H1 (cell line): ENCODE measurements around the gene SLC25A26. TPM values are rescaled to one million over a fixed set of nuclear protein-coding genes. Genes with fewer than 3 reads are reported as not detected.

Experiments
- CTCF ChIA-PET: fragments of 300-600 bp; sonication (Branson Sonifier 250); formaldehyde crosslinking; loops from one replicate; lab custom pipeline; 2021; ENCODE audit not compliant: partially characterized antibody; lab: Charles Lee
- POLR2A ChIA-PET: fragments of 300-600 bp; sonication (Branson Sonifier 250); formaldehyde crosslinking; loops from one replicate; lab custom pipeline; 2021; ENCODE audit warnings: inconsistent platforms; ENCODE audit not compliant: partially characterized antibody; lab: Charles Lee
- DNase-seq, 2 experiments: peaks; one replicate each; pipeline versions ENCODE4 v3.0.0 to v3.0.0-alpha.2; 2010 to 2022; ENCODE audit warnings: low spot score in 2 of 2, low read depth in 1 of 2, mixed read lengths in 1 of 2
- FAIRE-seq: peaks from 2 replicates; lab custom pipeline; 2011; peaks lifted over from hg19 to GRCh38; lab: Jason Lieb, UNC
- H2AFZ ChIP-seq: 2 replicates; pipeline ENCODE4 v1.8.1; 2012; ENCODE audit warnings: low read length, inconsistent platforms
- H2AK5ac ChIP-seq: 2 replicates; pipeline ENCODE4 v1.6.1; 2013; ENCODE audit warnings: low read depth, low read length
- H2BK120ac ChIP-seq: replicated peaks from 2 replicates; pipeline ENCODE3; 2013; ENCODE audit warnings: low read depth, low read length, inconsistent platforms
- H2BK12ac ChIP-seq: 2 replicates; pipeline ENCODE4 v1.6.1; 2013; ENCODE audit warnings: low read depth, low read length
- H2BK15ac ChIP-seq: 2 replicates; pipeline ENCODE4 v1.6.1; 2013; ENCODE audit warnings: low read length
- H2BK20ac ChIP-seq: 2 replicates; pipeline ENCODE4 v1.6.1; 2013; ENCODE audit warnings: low read length
- H2BK5ac ChIP-seq: 2 replicates; pipeline ENCODE4 v1.6.1; 2013; ENCODE audit warnings: low read depth, low read length
- H3K14ac ChIP-seq: 2 replicates; pipeline ENCODE4 v1.6.1; 2013; ENCODE audit warnings: inconsistent platforms; ENCODE audit not compliant: insufficient read length
- H3K18ac ChIP-seq: 2 replicates; pipeline ENCODE4 v1.6.1; 2013; ENCODE audit warnings: low read length; ENCODE audit errors: extremely low read depth
- H3K23ac ChIP-seq: 2 replicates; pipeline ENCODE4 v1.6.1; 2013; ENCODE audit warnings: inconsistent platforms; ENCODE audit not compliant: insufficient read length
- H3K23me2 ChIP-seq: 2 replicates; pipeline ENCODE4 v1.6.1; 2013; ENCODE audit warnings: low read depth, low read length
- H3K27ac ChIP-seq: 2 replicates; pipeline ENCODE4 v1.6.1; 2011; ENCODE audit warnings: low read depth, low read length, inconsistent platforms
- H3K27me3 ChIP-seq, 4 experiments: replicated peaks in 1 of 4; 1 replicate in 1 of 4; 2 replicates in 3 of 4; pipeline versions ENCODE4 v1.6.1 to v1.8.1; 2011 to 2013; ENCODE audit warnings: low read length in 3 of 4, mild to moderate bottlenecking in 3 of 4, inconsistent platforms in 2 of 4, mixed read lengths in 2 of 4, moderate library complexity in 1 of 4; ENCODE audit not compliant: control insufficient read depth in 3 of 4, insufficient read depth in 3 of 4; ENCODE audit errors: extremely low read depth in 1 of 4
- H3K36me3 ChIP-seq, 4 experiments: 2 replicates each; pipeline versions ENCODE4 v1.6.1 to v1.8.1; 2011 to 2013; ENCODE audit warnings: mild to moderate bottlenecking in 4 of 4, low read length in 3 of 4, moderate library complexity in 2 of 4, control low read depth in 1 of 4, inconsistent platforms in 1 of 4; ENCODE audit not compliant: insufficient read depth in 4 of 4, control insufficient read depth in 2 of 4
- H3K4ac ChIP-seq: replicated peaks from 2 replicates; pipeline ENCODE3; 2013; ENCODE audit warnings: low read length, low read depth, mixed read lengths, inconsistent platforms; ENCODE audit not compliant: insufficient read length
- H3K4me1 ChIP-seq, 4 experiments: replicated peaks in 1 of 4; 1 replicate in 1 of 4; 2 replicates in 3 of 4; pipeline versions ENCODE4 v1.6.1 to v1.8.1; 2011 to 2013; ENCODE audit warnings: low read length in 3 of 4, inconsistent platforms in 2 of 4, mixed read lengths in 1 of 4; ENCODE audit not compliant: insufficient read depth in 4 of 4, control insufficient read depth in 3 of 4
- H3K4me2 ChIP-seq, 2 experiments: 2 replicates each; pipeline versions ENCODE4 v1.6.1 to v1.8.1; 2011 to 2013; ENCODE audit warnings: low read depth in 2 of 2, low read length in 2 of 2, control low read depth in 1 of 2, inconsistent platforms in 1 of 2, mild to moderate bottlenecking in 1 of 2; ENCODE audit not compliant: insufficient read depth in 1 of 2
- H3K4me3 ChIP-seq, 4 experiments: fragments of 200-600, 300-600 bp in 1 of 4; sonication (generic), shearing (Covaris generic), sonication (Bioruptor Twin) in 1 of 4; 2 replicates each; pipeline versions ENCODE4 v1.5.1 to v1.8.1; 2011 to 2016; ENCODE audit warnings: low read length in 4 of 4, low read depth in 3 of 4, control low read depth in 2 of 4, inconsistent platforms in 2 of 4, mild to moderate bottlenecking in 2 of 4, mixed read lengths in 1 of 4, moderate library complexity in 1 of 4; ENCODE audit not compliant: insufficient read depth in 2 of 4; ENCODE audit errors: extremely low read depth in 1 of 4
- H3K56ac ChIP-seq: replicated peaks from 2 replicates; pipeline ENCODE3; 2013; ENCODE audit warnings: low read depth, mild to moderate bottlenecking, mixed read lengths, low read length, inconsistent platforms; ENCODE audit not compliant: insufficient read length
- H3K79me1 ChIP-seq: 2 replicates; pipeline ENCODE4 v1.6.1; 2013; ENCODE audit warnings: low read depth, low read length, control low read depth
- H3K79me2 ChIP-seq, 2 experiments: 2 replicates each; pipeline versions ENCODE4 v1.6.1 to v1.8.1; 2012 to 2013; ENCODE audit warnings: low read length in 2 of 2, mild to moderate bottlenecking in 2 of 2, inconsistent platforms in 1 of 2; ENCODE audit not compliant: insufficient read depth in 2 of 2, control insufficient read depth in 1 of 2
- H3K9ac ChIP-seq, 4 experiments: replicated peaks in 1 of 4; 1 replicate in 1 of 4; 2 replicates in 3 of 4; pipeline versions ENCODE4 v1.6.1 to v1.8.1; 2011 to 2013; ENCODE audit warnings: low read depth in 3 of 4, low read length in 3 of 4, control low read depth in 2 of 4, mild to moderate bottlenecking in 2 of 4, moderate library complexity in 2 of 4, inconsistent platforms in 1 of 4; ENCODE audit errors: extremely low read depth in 1 of 4
- H3K9me3 ChIP-seq, 2 experiments: 2 replicates each; pipeline versions ENCODE4 v1.6.1 to v1.8.1; 2012 to 2013; ENCODE audit warnings: mild to moderate bottlenecking in 2 of 2, moderate library complexity in 2 of 2, control low read depth in 1 of 2, inconsistent platforms in 1 of 2, low read depth in 1 of 2, low read length in 1 of 2, mixed read lengths in 1 of 2; ENCODE audit not compliant: insufficient read depth in 2 of 2
- H4K20me1 ChIP-seq, 2 experiments: replicated peaks in 1 of 2; 2 replicates each; pipeline versions ENCODE3 to v1.8.1; 2011 to 2013; ENCODE audit warnings: inconsistent platforms in 2 of 2, low read length in 2 of 2, mild to moderate bottlenecking in 1 of 2; ENCODE audit not compliant: insufficient read depth in 2 of 2, control insufficient read depth in 1 of 2
- H4K5ac ChIP-seq: 2 replicates; pipeline ENCODE4 v1.6.1; 2013; ENCODE audit warnings: low read length, low read depth, mixed read lengths, inconsistent platforms; ENCODE audit not compliant: insufficient read length
- H4K8ac ChIP-seq: 2 replicates; pipeline ENCODE4 v1.8.0; 2013; ENCODE audit warnings: mild to moderate bottlenecking, moderate library complexity, low read length, inconsistent platforms; ENCODE audit not compliant: insufficient read depth; ENCODE audit errors: extremely low read depth
- H4K91ac ChIP-seq: replicated peaks from 2 replicates; pipeline ENCODE3; 2013; ENCODE audit warnings: low read length, mixed read lengths, inconsistent platforms; ENCODE audit not compliant: insufficient read length
- SIN3A ChIP-seq, 2 experiments: IDR thresholded peaks in 1 of 2; conservative IDR thresholded peaks in 1 of 2; 2 replicates each; pipeline ENCODE4 v1.6.1; 2011 to 2012; ENCODE audit warnings: low read length in 2 of 2, improper control_type of control experiment in 1 of 2, low read depth in 1 of 2, mild to moderate bottlenecking in 1 of 2
- WGBS, 2 experiments: shearing (Covaris generic) in 1 of 2; methylation state at CpG; one replicate each; pipeline versions ENCODE4 v1.1.6 to v1.1.7; 2013 to 2015; ENCODE audit warnings: low lambda C conversion rate in 2 of 2, mixed read lengths in 2 of 2, inconsistent platforms in 1 of 2, low coverage in 1 of 2, missing lambda C conversion rate in 1 of 2; ENCODE audit not compliant: insufficient replicate concordance in 2 of 2, insufficient coverage in 1 of 2, insufficient read length in 1 of 2; ENCODE audit errors: extremely low coverage in 1 of 2, missing lambda C conversion rate in 1 of 2; 5-methylcytosine and 5-hydroxymethylcytosine counted together
- polyA plus RNA-seq, 7 experiments: library from polyadenylated mRNA; depleted of rRNA in 3 of 7; stranded (reverse) in 5 of 7; unstranded in 2 of 7; fragments of >200 nt in 5 of 7; fragments of 200-250 nt in 2 of 7; gene quantifications; 1 replicate in 5 of 7; 2 replicates in 1 of 7; 4 replicates in 1 of 7; pipeline versions ENCODE4 v1.2.1 to v1.2.3, GENCODE V29; 2011 to 2013; ENCODE audit warnings: missing spikeins in 2 of 7, mixed read lengths in 2 of 7
- total RNA-seq: library from RNA; stranded (reverse); fragmentation: NEBNext Ultra II Directional; extraction: Animal tissue kit (Norgen Biotek cat#: 25700); gene quantifications from 2 replicates; pipeline ENCODE4 v1.2.1, GENCODE V29; 2021

The SLC25A26 gene
- total and polyA plus RNA-seq, 2 of the 8 experiments (the other 6 are each of a cell fraction or from before 2014, with no cell fraction given) = 30.0 to 37.0 TPM

- no peaks in the 10 kb centered on the region for H3K9me3 ChIP-seq
- H3K14ac ChIP-seq = no peak overlapping the region
- no peak overlapping the region for H3K9ac ChIP-seq
- H4K8ac ChIP-seq = no peak overlapping the region
- WGBS, 2 experiments = 88% methylated on average over 8 of the region's 8 CpGs; no CpG with 5 or more reads in 1 of the 2 experiments
- H3K79me2 ChIP-seq = 0 out of 4 replicates have a peak, but pooled peaks cover 0 to 3% of the 10 kb centered on the region in 2 experiments
- no peaks in the 10 kb centered on the region for H3K23me2 ChIP-seq
- H3K23ac ChIP-seq = no peak overlapping the region
- H3K4ac ChIP-seq = no peak overlapping the region
- no peak overlapping the region for H3K27ac ChIP-seq
- no peak overlapping the region for H3K56ac ChIP-seq
- no peaks in the 10 kb centered on the region for H3K79me1 ChIP-seq
- H4K5ac ChIP-seq = no peak overlapping the region
- peaks cover 0 to 3% (median 0%) of the 10 kb centered on the region in 4 experiments; a peak in 1 of 8 replicates for H3K36me3 ChIP-seq
- H3K4me2 ChIP-seq = no peak overlapping the region
- no peak overlapping the region for H2AK5ac ChIP-seq
- H2BK20ac ChIP-seq = no peak overlapping the region
- no peak overlapping the region for H2BK120ac ChIP-seq
- H2AFZ ChIP-seq = no peak overlapping the region
- no peak overlapping the region for H4K91ac ChIP-seq
- no peak overlapping the region for H2BK12ac ChIP-seq
- no peak overlapping the region for H3K4me3 ChIP-seq
- DNase-seq (no peak), FAIRE-seq (no peak)
- no peak overlapping the region for H3K18ac ChIP-seq
- ChIA-PET POLR2A (no interaction called here), CTCF (interaction anchor here (0.8 to 2.1 kb wide), 3 partner anchors 9 to 89 kb away, joined by 3 to 5 read pairs (median 4); no protein-coding TSS in a partner anchor)
- no peak overlapping the region for H2BK5ac ChIP-seq
- no peak overlapping the region for H2BK15ac ChIP-seq
- H3K4me1 ChIP-seq = peaks cover 0 to 3% (median under 1%) of the 10 kb centered on the region in 4 experiments; a peak in 4 of 7 replicates
- no peaks in the 10 kb centered on the region for H3K27me3 ChIP-seq
- H4K20me1 ChIP-seq = no peaks in the 10 kb centered on the region
- TF ChIP-seq SIN3A (conservative IDR thresholded peaks at IDR 0.05 in 1 of 2, IDR thresholded peaks at IDR 0.05 in 1 of 2; ENCODE audit: low read depth in 1 of 2, low read length in 2 of 2) = no peak
These were observed 122.0 kb downstream of the SLC25A26 start for GRCh38 chr3:66342717-66343356.
